GM12875 (cell line): ENCODE data around the gene CTSV.
"Not testable (repeated sequence)": the region's sequence is repeated elsewhere in the genome, so short reads cannot be mapped to it uniquely, and the experiment has no call there.

Source experiments
- H3K4me3 ChIP-seq: one replicate; pipeline ENCODE4 v1.5.1; 2011; ENCODE audit warnings: low read depth, low read length, control low read depth

The CTSV gene

GRCh38 chr9:96999733-97000132 is 39.2 kb downstream of the CTSV start:
- not testable (repeated sequence) for H3K4me3 ChIP-seq

- not testable (repeated sequence) for H3K4me3 ChIP-seq
Measured at GRCh38 chr9:96997009-96997701, 41.8 kb downstream of the CTSV start.

- H3K4me3 ChIP-seq: not testable (repeated sequence)
Measured at GRCh38 chr9:96994531-96995016, 44.4 kb downstream of the CTSV start.

GRCh38 chr9:96992303-96992702 is 46.6 kb downstream of the CTSV start:
- not testable (repeated sequence) for H3K4me3 ChIP-seq

GRCh38 chr9:96989747-96990318 is 49.1 kb downstream of the CTSV start:
- not testable (repeated sequence) for H3K4me3 ChIP-seq

- H3K4me3 ChIP-seq: not testable (repeated sequence)
Measured at GRCh38 chr9:96984887-96985286, 54.1 kb downstream of the CTSV start.

GRCh38 chr9:96984139-96984538 is 54.8 kb downstream of the CTSV start:
- not testable (repeated sequence) for H3K4me3 ChIP-seq

- H3K4me3 ChIP-seq: not testable (repeated sequence)
Measured at GRCh38 chr9:96983496-96984122, 55.3 kb downstream of the CTSV start.
